GM19043 (cell line): ENCODE measurements around the gene CDKN1B.

ENCODE experiments used
- ATAC-seq: cut with Tn5 transposase; IDR thresholded peaks from one replicate; pipeline ENCODE4 v1.9.1; 2021; ENCODE audit warnings: low read depth; ENCODE audit not compliant: unreplicated experiment

Gene CDKN1B

DNA sequence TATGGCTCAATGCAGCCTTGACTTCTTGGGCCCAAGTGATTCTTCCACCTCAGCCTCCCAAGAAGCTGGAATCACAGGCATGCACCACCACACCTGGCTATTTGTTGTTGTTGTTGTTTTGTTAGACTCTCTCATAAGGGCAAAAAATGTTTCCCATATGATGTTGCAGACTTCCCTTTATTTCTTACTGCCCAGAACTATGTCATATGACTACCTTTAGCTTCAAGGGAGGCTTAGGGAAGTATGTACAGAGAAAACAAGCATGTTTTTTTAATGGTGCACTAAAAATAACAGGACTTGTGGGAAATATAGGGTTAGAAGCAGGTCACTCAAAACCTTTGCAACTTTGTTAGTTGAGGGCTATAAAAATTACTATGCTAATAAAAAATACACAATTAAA, 16.9 kb upstream of the CDKN1B start:
- ATAC-seq: no peak

DNA sequence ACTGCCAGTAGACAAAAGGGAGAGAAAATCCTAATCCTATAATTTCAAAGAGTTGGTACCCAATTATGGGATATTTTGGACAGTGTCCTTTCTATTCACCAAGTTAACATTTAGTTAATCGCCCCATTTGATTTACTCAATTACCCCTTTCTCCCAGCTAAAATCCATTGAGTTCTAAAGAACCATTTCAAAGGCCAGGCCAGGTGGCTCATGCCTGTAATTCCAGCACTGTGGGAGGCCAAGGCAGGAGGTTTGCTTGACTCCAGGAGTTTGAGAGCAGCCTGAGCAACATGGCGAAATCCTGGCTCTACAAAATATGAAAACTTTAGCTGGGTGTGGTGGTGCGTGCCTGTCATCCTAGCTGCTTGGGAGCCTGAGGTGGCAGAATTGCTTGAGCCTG, 15.7 kb upstream of the CDKN1B start:
- ATAC-seq: no peak

DNA sequence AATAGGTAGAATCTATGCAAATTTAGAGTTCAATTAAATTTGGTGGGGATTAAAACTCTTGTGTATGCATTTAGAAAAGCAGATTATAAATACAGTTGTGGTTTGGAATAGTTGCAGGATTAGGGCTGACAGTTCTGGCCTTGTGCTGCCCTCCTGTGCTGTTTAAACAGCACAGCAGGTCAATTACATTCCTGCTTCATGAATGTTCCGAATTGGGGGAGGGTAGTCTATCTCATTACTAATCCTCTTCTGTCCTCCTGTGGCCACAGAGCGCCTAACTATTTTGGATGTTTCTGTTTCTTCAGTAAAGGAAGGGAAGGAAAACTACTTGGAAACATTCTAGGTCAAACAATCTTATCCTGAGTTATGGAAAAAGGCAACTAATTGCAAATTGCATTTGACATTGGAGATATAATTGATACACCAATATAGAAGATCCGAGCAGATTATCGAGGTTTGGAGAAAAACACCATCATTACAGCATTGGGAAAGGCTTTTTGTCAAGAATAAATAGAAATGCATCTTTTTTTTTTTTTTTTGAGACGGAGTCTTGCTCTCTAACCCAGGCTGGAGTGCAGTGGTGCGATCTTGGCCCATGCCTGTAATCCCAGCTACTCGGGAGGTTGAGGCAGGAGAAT, 12.5 kb upstream of the CDKN1B start:
- ATAC-seq: peak; percentile 64

DNA sequence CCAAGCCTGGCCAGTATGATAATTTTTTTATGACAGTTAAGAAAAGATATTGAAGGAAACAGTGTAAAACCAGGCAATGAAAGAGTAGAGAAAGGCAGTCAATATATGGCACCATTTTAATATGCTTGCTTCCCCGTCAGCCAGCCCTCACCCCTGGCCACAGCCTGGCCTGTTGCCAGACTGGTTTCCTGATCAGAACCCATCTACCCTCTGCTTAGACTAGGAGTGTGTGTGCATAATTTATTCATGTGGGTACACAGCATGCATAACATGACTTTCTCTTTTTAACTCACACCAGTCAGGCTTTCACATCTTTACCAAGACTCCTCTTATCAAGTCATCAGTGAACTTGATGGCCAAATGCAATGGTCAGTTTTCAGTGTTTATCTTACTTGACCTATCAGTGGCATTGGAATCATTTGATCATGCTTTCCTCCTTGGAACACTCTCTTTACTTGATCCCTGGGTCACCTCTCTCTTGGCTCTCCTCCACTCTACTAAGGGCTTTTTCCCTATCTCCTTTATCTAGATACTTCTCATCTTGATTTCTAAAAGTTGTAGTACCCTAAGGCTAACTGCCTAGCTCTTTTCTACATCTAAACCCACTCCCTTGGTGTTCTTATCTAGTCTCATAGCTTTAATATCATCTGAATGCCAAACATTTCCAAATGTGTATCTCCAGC, 11.2 kb upstream of the CDKN1B start:
- no peak for ATAC-seq

DNA sequence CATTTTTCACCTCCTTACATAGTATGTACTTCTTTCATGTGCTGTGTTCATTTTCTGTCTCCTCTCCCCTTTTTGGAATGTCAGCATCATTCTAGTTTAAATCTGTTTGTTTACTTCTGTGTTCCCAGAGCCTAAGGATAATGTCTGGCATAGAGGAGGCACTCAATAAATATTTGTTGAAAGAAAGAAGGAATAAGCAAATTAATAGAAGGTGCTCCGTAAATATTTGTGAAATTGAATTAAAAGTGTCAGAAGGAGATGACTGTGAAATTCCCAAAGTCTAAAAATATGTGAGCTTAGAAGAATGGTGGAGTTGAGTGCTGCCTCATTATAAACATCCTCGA, 3.3 kb upstream of the CDKN1B start:
- ATAC-seq: no peak

DNA sequence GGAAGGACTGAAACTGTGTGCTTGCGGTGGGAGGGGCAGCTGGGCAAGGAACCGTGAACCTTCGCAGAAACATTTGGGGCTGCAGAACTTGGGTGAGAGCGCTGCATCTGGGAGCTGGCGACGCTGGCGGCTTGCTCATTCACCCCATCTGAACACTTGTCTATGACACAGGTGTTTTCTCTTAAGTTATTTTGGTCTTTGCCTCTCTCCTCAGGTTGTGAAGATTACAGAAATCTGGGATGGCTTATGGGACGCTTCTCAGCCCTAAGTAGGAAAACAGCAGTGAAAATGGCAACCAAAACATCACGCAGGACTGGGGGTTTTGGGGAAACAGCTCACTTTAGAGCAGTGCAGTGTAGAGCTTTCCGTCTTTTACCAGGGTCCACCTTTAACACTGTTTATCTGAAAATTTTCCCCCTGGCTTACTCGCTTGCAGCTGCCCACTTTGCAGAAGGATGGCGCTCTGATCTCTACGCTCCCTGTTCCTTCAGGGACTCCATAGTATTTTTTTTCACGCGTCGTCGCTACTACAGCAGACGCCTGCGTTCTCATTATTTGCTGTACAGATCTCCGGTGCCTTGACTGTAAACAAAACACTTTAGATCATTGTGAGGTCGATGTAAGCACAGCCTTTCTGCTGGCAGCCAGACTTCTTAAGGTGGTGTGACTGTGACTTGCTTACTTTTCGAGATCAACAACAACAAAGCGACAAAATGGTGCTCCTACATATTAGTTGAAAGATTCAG, 2.7 kb upstream of the CDKN1B start:
- ATAC-seq: no peak

DNA sequence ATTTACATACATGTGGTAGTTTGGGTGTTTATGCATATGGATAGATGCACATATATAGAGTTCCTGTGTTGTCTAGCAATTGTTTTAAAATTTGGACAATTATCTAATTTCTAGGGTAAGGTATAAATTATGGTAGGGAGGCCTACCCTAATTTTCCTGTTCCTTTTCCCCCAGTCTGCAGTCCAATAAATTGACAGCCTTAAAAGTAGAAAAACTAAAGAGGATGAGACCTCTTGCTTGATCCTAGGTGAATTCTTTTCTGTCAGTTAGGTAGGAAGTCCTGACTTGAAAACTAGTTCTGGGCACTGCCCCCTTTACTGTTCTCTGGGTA, 2.1 kb upstream of the CDKN1B start:
- ATAC-seq: no peak

DNA sequence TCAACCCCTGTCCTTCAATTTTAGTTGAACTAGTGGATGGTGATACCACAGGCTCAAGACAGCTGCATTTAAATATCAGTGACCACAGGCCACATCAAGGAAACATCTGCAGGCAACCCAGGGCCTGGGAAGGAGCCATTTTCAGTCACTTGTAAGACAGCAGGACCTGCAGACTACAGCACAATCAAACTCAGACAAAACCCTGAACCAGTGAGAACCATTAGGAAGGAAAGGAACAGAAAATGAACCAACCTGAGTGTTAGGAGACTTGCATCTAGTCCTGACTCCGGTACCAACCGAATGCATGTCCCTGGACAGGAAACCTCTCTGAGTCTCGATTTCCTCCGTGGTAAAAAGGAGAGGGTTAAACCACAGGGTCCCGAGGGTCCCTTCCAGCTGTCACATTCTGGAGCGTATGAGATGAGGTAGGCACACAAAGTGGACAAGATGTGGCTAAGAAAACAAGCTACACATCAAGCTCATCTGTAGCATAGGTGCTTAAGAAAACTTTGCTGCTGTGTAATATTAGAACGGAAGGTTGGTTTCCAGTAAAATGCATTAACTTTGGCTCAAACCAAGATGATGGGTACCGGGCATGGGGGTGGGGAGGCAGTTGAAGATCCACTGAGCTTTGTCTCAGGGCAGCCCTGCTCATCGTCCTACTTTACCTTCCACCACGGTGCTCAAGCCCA, 1.6 kb upstream of the CDKN1B start:
- peak; percentile 31 for ATAC-seq

DNA sequence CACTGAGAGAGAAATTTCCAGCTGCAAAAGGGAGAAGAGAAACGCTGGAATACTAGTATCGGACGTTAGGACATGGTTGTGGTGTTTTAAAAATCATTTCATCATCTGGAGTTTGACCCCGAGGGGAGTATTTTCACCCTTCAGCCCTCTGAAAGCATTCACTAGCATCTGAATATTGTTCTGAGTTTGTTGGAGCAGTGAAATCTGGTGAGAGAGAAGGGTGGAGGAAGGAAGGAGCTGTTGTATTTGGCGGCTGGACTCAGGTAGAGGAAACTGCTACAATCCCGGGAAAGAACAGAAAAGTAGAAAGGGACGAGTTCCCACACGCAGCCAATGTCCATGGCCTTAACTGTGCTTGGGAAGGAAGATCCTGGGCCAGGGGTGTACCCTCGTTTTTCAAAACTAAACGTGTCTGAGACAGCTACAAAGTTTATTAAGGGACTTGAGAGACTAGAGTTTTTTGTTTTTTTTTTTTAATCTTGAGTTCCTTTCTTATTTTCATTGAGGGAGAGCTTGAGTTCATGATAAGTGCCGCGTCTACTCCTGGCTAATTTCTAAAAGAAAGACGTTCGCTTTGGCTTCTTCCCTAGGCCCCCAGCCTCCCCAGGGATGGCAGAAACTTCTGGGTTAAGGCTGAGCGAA, 896 bp upstream of the CDKN1B start:
- ATAC-seq: no peak

DNA sequence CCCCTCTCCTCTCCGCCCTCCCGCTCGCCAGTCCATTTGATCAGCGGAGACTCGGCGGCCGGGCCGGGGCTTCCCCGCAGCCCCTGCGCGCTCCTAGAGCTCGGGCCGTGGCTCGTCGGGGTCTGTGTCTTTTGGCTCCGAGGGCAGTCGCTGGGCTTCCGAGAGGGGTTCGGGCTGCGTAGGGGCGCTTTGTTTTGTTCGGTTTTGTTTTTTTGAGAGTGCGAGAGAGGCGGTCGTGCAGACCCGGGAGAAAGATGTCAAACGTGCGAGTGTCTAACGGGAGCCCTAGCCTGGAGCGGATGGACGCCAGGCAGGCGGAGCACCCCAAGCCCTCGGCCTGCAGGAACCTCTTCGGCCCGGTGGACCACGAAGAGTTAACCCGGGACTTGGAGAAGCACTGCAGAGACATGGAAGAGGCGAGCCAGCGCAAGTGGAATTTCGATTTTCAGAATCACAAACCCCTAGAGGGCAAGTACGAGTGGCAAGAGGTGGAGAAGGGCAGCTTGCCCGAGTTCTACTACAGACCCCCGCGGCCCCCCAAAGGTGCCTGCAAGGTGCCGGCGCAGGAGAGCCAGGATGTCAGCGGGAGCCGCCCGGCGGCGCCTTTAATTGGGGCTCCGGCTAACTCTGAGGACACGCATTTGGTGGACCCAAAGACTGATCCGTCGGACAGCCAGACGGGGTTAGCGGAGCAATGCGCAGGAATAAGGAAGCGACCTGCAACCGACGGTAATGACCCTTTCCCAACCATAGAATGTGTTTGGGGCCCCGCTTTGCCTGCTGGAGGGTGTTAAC, 615 bp downstream of the CDKN1B start:
- ATAC-seq: no peak

DNA sequence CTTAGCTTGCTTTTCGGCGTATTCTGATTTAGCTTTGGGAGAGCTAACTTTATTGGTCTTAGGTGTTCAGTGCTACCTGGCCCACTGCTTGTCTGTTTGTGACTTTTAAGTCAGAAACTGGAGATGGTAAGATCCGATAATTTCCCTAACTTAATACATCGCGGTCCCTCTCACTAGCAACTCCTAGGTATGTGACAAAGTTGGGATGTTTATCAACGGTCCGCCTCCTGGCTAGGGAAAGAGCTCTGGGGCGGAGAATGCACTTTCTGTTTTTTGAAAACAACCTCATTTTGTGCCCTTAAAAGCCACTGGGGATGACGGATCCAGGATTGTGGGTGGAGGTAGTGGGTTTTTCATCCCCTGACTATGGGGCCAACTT, 1.2 kb downstream of the CDKN1B start:
- ATAC-seq: no peak

DNA sequence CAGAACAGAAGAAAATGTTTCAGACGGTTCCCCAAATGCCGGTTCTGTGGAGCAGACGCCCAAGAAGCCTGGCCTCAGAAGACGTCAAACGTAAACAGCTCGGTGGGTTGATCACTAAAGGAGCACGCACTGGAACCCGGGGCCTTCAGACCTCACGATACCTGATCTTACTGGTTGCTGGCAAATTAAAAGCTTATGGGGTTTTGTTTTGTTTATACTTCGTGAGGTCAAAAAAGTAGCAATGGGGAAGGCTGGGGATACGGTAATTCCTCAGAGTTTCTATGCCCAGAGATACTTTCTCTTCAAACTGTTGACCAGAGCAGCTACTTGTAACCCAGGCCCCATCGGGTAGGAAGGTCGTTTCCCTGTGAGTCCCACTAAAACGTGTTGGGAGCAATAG, 1.7 kb downstream of the CDKN1B start:
- ATAC-seq: no peak

DNA sequence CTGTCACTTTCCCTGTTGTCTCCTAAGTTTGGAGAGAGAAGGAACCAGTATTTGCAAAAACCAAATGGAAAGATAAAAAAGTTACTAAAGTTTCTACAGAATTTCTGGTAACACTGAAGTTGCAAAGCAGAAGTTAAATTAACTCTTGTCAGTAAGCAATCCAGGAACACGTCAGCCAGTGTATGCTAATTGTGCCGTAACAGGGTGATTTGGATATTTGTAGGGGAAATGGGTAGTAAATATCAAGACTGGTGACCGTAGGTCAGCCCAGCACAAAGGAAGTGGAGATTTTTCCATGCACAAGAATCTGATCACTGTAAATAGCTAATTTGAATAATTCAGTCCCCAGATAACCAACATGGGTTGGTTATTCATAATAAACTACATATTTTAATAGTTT, 2.3 kb downstream of the CDKN1B start:
- no peak for ATAC-seq

DNA sequence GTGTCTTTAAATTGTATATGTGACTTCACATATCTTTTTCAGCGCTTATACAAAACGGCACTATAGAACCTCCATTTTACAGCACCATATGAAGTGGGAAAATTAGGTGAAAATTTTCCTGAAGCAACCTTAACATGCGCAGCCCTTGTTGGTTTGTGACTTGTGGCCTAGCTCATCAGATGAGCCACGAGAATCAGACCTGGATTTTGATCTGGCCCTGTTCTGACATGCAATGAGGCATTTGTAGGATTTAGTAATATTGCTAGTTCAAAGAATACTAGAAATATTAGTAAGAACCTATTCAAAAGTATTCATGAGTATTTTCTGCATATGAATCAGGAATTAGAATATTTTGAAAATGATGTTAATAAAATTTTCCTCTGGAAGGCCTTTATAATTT, 2.9 kb downstream of the CDKN1B start:
- ATAC-seq: no peak

DNA sequence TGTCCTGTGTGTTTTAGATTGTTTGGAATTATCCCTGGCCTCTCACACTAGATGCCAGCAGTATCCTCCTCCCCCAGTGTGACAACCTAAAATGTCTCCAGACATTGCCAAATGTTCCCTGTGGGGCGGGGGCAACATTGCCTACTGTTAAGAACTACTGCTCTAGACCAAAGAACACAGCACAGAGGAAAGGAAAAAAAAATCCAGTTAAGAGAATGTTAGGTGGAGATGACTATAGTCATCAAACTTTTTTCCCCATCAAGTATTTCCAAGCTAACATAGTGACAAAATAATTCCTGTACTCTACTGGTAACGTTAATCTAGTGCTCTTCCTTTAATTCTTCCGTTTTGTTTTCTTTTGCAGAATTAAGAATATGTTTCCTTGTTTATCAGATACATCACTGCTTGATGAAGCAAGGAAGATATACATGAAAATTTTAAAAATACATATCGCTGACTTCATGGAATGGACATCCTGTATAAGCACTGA, 3.5 kb downstream of the CDKN1B start:
- no peak for ATAC-seq

DNA sequence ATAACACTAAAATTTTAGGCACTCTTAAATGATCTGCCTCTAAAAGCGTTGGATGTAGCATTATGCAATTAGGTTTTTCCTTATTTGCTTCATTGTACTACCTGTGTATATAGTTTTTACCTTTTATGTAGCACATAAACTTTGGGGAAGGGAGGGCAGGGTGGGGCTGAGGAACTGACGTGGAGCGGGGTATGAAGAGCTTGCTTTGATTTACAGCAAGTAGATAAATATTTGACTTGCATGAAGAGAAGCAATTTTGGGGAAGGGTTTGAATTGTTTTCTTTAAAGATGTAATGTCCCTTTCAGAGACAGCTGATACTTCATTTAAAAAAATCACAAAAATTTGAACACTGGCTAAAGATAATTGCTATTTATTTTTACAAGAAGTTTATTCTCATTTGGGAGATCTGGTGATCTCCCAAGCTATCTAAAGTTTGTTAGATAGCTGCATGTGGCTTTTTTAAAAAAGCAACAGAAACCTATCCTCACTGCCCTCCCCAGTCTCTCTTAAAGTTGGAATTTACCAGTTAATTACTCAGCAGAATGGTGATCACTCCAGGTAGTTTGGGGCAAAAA, 4.1 kb downstream of the CDKN1B start:
- ATAC-seq: no peak

DNA sequence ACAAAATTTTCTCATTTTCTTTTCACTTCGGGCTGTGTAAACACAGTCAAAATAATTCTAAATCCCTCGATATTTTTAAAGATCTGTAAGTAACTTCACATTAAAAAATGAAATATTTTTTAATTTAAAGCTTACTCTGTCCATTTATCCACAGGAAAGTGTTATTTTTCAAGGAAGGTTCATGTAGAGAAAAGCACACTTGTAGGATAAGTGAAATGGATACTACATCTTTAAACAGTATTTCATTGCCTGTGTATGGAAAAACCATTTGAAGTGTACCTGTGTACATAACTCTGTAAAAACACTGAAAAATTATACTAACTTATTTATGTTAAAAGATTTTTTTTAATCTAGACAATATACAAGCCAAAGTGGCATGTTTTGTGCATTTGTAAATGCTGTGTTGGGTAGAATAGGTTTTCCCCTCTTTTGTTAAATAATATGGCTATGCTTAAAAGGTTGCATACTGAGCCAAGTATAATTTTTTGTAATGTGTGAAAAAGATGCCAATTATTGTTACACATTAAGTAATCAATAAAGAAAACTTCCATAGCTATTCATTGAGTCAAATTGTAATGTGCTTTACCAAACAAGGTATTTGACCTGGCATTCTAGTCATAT, 4.8 kb downstream of the CDKN1B start:
- no peak for ATAC-seq

DNA sequence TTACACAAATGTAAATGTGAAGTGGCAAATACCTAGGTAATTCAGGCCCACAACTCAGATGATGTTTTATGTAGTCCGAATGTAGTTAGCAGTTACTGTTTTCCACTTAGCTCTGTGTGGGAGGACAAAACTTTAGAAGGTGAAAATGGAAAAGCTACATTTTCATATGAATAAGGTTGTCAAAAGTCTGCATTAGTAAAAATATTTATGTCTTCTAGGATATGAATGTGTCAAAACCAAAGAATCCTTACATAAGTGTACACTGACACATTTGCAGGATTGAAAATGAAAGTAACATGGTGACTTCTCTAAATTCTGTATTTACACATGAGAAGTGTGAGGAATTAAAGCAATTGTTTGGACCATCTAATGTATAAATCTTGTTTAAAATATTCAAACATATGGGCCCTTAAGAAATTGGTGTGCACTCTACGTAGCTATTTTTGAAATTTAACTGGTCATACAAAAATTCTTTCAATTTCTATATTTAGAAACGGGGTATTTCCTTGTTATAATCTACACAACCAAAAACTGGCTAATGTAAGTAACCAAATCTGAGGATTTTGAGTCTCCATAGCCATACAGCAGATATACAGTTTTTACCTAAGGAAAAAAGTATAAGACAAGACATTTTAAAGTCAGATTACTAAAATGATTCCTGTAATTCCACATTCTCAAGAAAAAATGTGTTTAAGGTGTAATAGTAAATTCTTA, 5.4 kb downstream of the CDKN1B start:
- ATAC-seq: no peak

DNA sequence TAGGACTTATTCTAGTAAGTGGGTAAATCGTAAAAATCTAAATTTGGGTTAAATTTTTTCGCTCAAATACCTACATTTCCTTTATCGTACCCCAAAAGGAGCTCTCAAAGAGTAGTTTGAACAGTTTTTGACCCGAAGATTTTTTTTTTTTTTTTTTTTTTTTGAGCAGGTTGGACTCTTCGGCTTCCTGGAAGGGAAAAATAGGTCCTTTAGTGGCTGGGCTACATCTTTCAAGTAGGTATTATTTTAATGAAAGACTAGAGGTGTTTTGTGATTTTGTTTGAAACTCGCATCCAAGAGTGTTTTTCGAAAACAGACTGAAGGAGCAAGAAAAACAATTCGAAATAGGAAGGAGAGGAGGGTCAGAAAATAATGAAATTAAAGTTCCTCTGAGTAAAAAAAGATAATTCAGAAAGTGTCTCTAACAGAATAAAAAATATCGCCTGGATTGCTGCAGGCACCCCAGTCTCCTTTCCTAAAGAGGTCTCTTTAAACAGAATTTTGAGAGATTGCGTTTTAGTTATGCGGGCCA, 6.0 kb downstream of the CDKN1B start:
- no peak for ATAC-seq
